NOMO-1 (cell line): Measurements from ENCODE around the gene WDR6.
"Not testable (repeated sequence)": the region's sequence is repeated elsewhere in the genome, so short reads cannot be mapped to it uniquely, and the experiment has no call there.

ENCODE experiments used
- DNase-seq, 2 experiments: peaks; one replicate each; lab custom pipeline; 2025; ENCODE audit not compliant: unreplicated experiment in 2 of 2; lab: John Stamatoyannopoulos, UW

The WDR6 gene

DNA sequence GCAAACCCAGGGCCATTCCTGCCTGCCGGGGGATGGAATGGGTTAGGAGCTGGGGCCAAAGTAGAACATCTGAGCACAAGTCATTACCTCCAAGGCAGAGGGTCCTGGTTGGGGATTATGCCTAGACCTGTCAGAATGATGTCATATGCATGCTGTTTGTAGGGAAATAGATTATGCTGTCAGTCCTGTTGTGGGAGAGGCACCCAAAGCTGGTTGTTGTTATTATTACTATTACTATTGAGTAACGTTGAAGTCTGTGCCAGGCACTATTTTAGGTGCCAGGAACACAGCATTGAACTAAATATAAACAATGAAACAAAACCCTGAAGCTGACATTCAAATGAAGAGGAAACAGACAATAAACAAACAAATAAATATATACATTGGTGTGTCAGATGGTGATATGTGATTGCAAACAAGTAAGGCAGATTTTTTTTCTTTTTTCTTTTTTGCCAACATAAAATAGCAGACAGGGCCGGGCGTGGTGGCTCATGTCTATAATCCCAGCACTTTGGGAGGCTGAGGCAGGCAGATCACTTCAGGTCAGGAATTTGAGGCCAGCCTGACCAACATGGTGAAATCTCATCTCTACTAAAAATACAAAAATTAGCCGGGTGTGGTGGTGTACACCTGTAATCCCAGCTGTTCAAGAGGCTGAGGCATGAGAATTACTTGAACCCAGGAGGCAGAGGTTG, 15.2 kb upstream of the WDR6 start:
- DNase-seq = no peak

DNA sequence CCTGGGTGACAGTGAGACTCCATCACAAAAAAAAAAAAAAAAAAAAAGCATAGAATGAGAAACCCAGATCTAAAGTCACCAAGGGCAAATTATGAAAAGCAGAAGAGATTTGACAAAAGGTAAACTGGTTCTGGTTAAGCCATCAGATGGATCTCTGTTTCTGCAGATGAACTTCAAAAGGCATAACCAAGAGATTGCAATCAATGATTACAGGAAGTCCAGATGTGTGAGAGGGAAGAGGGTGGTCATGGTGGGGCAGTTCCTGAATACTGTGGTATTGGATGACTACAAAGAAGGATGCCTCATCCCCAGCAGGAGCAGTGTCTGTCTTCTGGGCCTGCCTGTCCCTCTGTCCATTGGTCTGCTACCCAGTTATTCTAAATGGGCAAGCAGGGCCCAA, 13.4 kb upstream of the WDR6 start:
- DNase-seq = no peak

DNA sequence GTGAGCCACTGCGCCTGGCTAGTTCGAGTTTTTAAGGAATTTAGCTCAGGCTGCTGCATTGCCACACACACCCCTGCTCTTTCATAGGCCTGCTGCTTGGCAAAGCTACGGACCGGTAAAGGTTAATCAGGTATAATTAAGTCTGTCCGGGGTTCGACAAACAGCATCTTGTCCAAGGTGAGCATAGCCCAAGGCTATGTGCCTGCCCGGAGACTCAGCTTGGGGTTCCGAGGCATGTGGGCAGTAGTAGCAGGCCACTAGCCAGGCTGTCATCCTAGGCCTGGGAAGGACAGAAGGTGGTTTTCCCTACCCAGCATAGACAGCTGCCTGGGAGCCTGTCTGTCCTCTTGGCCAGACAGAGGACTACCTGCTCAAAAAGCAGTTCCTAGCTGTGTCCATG, 10.6 kb upstream of the WDR6 start:
- no peak for DNase-seq

DNA sequence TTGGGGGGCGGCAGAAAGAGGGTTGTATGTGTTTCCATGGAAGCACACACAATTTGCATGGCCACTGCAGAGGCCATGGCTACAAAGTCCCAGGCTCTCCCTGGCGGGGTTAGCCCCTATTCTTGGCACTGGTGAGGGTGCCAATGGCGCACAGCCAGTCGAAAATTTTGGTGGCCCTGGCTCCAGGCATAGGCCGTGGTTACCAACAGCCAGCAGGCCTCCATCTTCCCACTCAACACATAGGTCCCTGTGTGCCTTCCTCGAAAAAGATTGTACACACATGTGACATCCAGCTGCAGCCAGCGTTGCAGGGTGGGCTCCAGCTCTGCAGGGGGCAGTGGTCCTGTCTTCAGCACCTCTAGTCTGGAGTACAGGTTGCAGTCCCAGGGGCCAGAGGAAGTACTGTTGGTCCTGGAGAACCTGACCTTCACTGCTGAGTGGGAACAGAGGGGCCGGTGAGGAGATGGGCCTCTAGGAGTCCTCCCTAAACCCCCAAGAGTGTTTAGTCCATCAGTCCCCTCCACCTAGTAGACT, 10.0 kb upstream of the WDR6 start:
- DNase-seq = no peak

- no peak for DNase-seq
Measured at GRCh38 chr3:48997714-48998637, 9.2 kb upstream of the WDR6 start.

DNA sequence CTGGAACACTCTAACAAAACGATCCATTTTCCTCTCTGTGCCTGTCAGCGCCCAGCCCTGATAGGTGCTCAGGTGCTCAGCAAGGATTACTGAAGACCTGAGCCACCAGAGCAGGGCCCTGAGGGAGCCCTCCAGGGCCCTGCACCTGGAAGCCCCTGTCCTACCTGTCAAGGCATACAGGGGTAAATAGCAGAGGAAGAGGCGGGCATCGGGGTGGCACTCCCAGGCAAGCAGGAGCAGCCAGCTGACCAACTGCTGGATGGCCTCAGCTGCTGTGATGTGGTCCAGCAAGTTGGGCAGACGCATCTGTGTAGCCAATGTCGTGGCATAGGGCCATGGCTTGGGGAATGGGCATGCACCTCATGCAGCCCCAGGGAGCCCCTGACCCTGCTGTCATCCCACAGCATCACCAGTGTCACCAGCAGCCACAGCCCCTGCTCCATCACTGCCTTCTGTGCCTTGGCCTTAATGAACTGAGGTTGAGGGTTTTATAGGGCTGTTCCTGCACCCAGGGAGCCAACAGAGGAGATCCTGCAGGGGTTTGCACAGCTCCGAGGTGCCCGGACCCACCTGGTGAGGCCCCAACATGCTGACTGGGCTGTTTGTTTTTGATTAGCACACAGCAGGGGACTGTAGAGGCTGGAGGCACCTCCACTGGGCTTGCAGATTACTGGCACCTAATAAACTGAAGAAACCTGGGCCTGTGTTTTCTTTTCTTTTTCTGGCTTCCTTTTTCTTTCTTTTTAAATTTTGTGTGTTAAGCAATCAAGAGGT, 7.9 kb upstream of the WDR6 start:
- no peak for DNase-seq

DNA sequence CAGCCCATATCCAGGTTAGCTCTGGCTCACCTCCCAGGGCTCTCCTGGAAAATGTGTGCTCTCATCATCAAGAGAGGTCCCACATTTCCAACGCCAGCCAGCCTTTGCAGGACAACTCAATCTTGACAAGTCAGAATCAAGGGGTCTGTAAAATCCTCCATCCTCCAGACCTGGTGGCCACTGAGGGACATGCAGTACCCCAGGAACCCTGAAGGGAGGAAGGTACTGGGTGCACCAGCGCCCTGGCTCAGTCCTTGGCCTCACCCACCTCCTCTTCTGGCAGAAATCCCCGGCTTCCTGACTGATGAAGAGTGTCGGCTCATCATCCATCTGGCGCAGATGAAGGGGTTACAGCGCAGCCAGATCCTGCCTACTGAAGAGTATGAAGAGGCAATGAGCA, 6.0 kb upstream of the WDR6 start:
- DNase-seq = no peak

GRCh38 chr3:49004352-49005302, 2.6 kb upstream of the WDR6 start:
- DNase-seq = no peak

- DNase-seq = no peak
Measured at GRCh38 chr3:49005303-49005680, 1.9 kb upstream of the WDR6 start.

DNA sequence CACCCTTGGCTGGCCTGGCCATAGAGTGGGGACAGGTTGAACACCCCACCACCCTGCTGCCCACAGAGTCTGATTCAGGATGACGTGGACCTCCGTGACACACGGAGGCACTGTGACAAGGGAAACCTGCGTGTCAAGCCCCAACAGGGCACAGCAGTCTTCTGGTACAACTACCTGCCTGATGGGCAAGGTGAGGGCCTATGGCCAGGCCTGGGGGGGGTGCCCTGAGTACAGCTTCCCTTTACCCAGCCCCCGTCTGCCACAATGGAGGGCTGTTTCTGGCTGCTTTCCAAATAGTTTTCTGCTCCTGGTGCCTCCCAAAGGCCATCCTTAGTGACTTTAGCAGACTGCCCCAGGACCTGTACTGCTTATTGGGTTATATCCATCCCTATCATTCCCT, 1.2 kb upstream of the WDR6 start:
- no peak for DNase-seq

DNA sequence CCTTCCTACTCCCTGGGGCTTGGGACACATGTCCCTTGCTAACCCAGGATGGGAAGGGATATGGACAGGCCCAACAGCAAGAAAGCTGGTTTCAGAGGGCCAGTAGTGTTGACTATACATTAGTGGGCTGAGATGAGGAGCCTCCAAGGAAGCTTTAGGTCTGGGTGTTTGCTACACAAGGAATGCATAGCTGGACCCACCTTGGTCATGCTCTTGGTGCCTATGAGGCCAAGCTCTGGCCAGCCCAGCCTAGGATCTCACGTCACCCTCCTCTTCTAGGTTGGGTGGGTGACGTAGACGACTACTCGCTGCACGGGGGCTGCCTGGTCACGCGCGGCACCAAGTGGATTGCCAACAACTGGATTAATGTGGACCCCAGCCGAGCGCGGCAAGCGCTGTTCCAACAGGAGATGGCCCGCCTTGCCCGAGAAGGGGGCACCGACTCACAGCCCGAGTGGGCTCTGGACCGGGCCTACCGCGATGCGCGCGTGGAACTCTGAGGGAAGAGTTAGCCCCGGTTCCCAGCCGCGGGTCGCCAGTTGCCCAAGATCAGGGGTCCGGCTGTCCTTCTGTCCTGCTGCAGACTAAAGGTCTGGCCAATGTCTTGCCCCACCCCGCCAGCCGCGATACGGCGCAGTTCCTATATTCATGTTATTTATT, 653 bp upstream of the WDR6 start:
- DNase-seq = no peak

- peak; percentile 84 to 90 for DNase-seq
Measured at GRCh38 chr3:49007771-49008528, 759 bp downstream of the WDR6 start.

GRCh38 chr3:49008627-49009026, 1.4 kb downstream of the WDR6 start:
- DNase-seq = not testable (repeated sequence)

DNA sequence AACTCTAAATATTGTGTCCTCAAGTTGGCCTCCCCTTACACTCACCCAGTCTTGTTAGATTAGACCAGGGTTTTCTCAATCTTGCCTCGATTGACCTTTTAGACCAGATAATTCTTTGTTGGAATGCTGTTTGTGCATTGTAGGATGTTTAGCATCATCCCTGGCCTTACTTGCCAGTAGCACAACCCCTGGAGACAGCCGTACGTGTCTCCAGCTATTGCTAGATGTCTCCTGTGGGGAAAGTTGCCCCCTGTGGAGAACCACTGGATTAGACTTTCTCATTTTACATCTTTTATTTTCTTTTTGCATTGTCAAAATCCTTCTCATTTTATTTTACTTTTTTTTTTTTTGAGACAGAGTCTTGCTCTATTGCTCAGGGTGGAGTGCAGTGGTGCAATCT, 2.2 kb downstream of the WDR6 start:
- no peak for DNase-seq

GRCh38 chr3:49012441-49013017, 5.3 kb downstream of the WDR6 start:
- no peak for DNase-seq

GRCh38 chr3:49013113-49013737, 6.0 kb downstream of the WDR6 start:
- no peak for DNase-seq

DNA sequence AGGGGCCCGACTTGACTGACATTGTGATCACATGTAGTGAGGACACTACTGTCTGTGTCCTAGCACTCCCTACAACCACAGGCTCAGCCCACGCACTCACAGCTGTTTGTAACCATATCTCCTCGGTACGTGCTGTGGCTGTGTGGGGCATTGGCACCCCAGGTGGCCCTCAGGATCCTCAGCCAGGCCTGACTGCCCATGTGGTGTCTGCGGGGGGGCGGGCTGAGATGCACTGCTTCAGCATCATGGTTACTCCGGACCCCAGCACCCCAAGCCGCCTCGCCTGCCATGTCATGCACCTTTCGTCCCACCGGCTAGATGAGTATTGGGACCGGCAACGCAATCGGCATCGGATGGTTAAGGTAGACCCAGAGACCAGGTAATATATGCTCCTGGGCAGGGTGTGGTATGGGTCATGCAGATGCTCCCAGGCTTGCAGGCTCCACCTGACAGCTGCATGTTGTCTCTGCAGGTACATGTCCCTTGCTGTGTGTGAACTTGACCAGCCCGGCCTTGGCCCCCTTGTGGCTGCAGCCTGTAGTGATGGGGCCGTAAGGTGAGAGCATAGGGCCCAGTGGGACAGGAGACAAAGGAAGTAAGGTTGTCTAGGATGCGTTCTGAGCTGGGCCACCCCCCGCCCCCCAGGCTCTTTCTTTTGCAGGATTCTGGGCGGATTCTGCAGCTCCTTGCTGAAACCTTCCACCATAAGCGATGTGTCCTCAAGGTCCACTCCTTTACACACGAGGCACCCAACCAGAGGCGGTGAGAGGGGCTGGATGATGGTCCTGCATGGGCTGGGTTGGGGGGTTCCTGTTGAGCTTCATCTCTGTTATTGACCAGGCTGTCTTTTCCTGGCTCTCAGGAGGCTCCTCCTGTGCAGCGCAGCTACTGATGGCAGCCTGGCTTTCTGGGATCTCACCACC, 6.8 kb downstream of the WDR6 start:
- peak; percentile 29 to 31 for DNase-seq
